Neural cell (in vitro differentiated cells): Measurements from ENCODE around the gene SYK. TPM values are rescaled to one million over a fixed set of nuclear protein-coding genes. Genes with fewer than 3 reads are reported as not detected.

Experiments
- H2AFZ ChIP-seq: fragments of 200-600, 300-800 bp; sonication (generic), shearing (Covaris generic); 2 replicates; pipeline ENCODE4 v1.6.0; 2014; ENCODE audit warnings: low read depth, mild to moderate bottlenecking, antibody characterized with exemption, low read length, moderate library complexity
- H3F3A ChIP-seq: fragments of 200-600 bp; shearing (Covaris generic); 2 replicates; pipeline ENCODE4 v1.6.1; 2016; ENCODE audit warnings: mild to moderate bottlenecking, moderate library complexity, mixed read lengths, antibody characterized with exemption, low read length; ENCODE audit not compliant: insufficient read depth, poor library complexity, severe bottlenecking
- H3K27ac ChIP-seq: fragments of 200-600, 300-800 bp; sonication (generic), shearing (Covaris generic); 2 replicates; pipeline ENCODE4 v1.5.1; 2014; ENCODE audit warnings: mild to moderate bottlenecking, low read length, moderate library complexity
- H3K27me3 ChIP-seq: fragments of 300-800, 200-600 bp; sonication (generic), shearing (Covaris generic); 2 replicates; pipeline ENCODE4 v1.6.0; 2014; ENCODE audit warnings: mild to moderate bottlenecking, low read depth, low read length, moderate library complexity; ENCODE audit not compliant: insufficient read depth
- H3K36me3 ChIP-seq: fragments of 300-800, 200-600 bp; sonication (generic), shearing (Covaris generic); 2 replicates; pipeline ENCODE4 v1.5.1; 2014; ENCODE audit warnings: mild to moderate bottlenecking, antibody characterized with exemption, low read length, moderate library complexity; ENCODE audit not compliant: insufficient read depth
- H3K4me2 ChIP-seq: fragments of 300-800, 200-600 bp; sonication (generic), shearing (Covaris generic); 2 replicates; pipeline ENCODE4 v1.6.0; 2014; ENCODE audit warnings: mild to moderate bottlenecking, low read length
- H3K4me3 ChIP-seq: fragments of 300-800, 200-600 bp; sonication (generic), shearing (Covaris generic); 2 replicates; pipeline ENCODE4 v1.5.1; 2014; ENCODE audit warnings: mild to moderate bottlenecking, low read length, moderate library complexity
- H3K79me2 ChIP-seq: fragments of 200-600 bp; shearing (Covaris generic); replicated peaks from 2 replicates; pipeline ENCODE4 v1.6.0; 2014; ENCODE audit warnings: mild to moderate bottlenecking, low read length, moderate library complexity; ENCODE audit not compliant: insufficient read depth
- H3K9ac ChIP-seq: fragments of 300-800, 200-600 bp; sonication (generic), shearing (Covaris generic); 2 replicates; pipeline ENCODE4 v1.6.1; 2016; ENCODE audit warnings: mild to moderate bottlenecking, low read length, mixed read lengths
- H3K9me2 ChIP-seq: fragments of 200-600 bp; shearing (Covaris generic); 2 replicates; pipeline ENCODE4 v1.6.1; 2016; ENCODE audit warnings: mild to moderate bottlenecking, low read length, mixed read lengths; ENCODE audit not compliant: insufficient read depth
- H3K9me3 ChIP-seq: fragments of 200-600, 300-800 bp; sonication (generic), shearing (Covaris generic); 2 replicates; pipeline ENCODE4 v1.6.1; 2016; ENCODE audit warnings: mild to moderate bottlenecking, mixed run types, low read length, moderate library complexity, mixed read lengths
- H4K20me1 ChIP-seq: fragments of 200-600 bp; shearing (Covaris generic); 2 replicates; pipeline ENCODE4 v1.6.1; 2016; ENCODE audit warnings: mild to moderate bottlenecking, mixed run types; ENCODE audit not compliant: insufficient read depth
- CTCF ChIP-seq: fragments of 450-650 bp; IDR thresholded peaks from 2 replicates; pipeline ENCODE4 v1.5.1; 2014; ENCODE audit warnings: antibody characterized with exemption, mild to moderate bottlenecking, moderate library complexity; ENCODE audit not compliant: poor library complexity, severe bottlenecking
- EP300 ChIP-seq: fragments of 450-650 bp; conservative IDR thresholded peaks from 2 replicates; pipeline ENCODE4 v1.6.1; 2014; ENCODE audit warnings: antibody characterized with exemption, mild to moderate bottlenecking, moderate library complexity; ENCODE audit not compliant: poor library complexity, severe bottlenecking
- EZH2 ChIP-seq: fragments of 200-600, 300-800 bp; shearing (Covaris generic), sonication (generic); IDR thresholded peaks from 2 replicates; pipeline ENCODE4 v1.6.1; 2014; ENCODE audit warnings: antibody characterized with exemption, low read length, borderline replicate concordance, mild to moderate bottlenecking; ENCODE audit not compliant: insufficient read depth, poor library complexity, severe bottlenecking
- MXI1 ChIP-seq: fragments of 450-650 bp; conservative IDR thresholded peaks from 2 replicates; pipeline ENCODE4 v1.6.1; 2014; ENCODE audit warnings: antibody characterized with exemption, mild to moderate bottlenecking; ENCODE audit not compliant: poor library complexity, severe bottlenecking
- POLR2AphosphoS5 ChIP-seq: IDR thresholded peaks from 2 replicates; pipeline ENCODE4 v1.6.1; 2012
- RAD21 ChIP-seq: fragments of 450-650 bp; conservative IDR thresholded peaks from 2 replicates; pipeline ENCODE4 v1.6.1; 2014; ENCODE audit warnings: antibody characterized with exemption, mild to moderate bottlenecking, moderate library complexity
- REST ChIP-seq: IDR thresholded peaks from 2 replicates; pipeline ENCODE4 v1.6.1; 2012; ENCODE audit warnings: borderline replicate concordance
- SMC3 ChIP-seq: fragments of 450-650 bp; conservative IDR thresholded peaks from 2 replicates; pipeline ENCODE4 v1.6.1; 2014; ENCODE audit warnings: antibody characterized with exemption, mild to moderate bottlenecking, moderate library complexity; ENCODE audit not compliant: poor library complexity
- TAF1 ChIP-seq: IDR thresholded peaks from 2 replicates; pipeline ENCODE4 v1.6.1; 2012; ENCODE audit warnings: low read depth
- polyA plus RNA-seq: library from polyadenylated mRNA; depleted of rRNA; stranded (reverse); fragments of >200 nt; gene quantifications from 2 replicates; pipeline ENCODE4 v1.2.3, GENCODE V29; 2014

SYK gene
- polyA plus RNA-seq, 1 donor from 2014 or later: not detected

DNA sequence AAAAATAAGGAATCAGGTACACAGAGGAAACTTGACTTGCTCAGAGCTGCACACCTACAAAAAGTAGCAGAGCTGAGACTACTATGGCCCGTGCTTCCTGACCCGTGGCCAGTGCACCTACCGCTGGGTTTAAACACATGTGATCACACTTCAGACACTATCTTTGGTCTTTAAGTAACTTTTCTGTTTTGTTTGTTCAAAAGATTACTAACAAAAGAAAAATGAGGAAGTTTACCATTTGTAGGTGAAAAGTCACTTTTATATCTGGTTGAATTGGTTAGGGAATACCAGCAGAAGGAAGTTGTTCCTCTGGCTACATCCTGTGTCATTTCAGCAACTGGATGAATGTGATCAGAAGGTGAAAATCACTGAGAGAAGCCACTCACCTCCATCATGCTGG lies 6.5 kb upstream of the SYK start:
- Histone ChIP-seq H3F3A (no peaks in the 10 kb centered on the region), H3K27ac (no peak overlapping the region), H4K20me1 (no peaks in the 10 kb centered on the region), H3K4me2 (no peak overlapping the region), H3K4me3 (no peak overlapping the region), H3K9me3 (no peaks in the 10 kb centered on the region), H3K36me3 (no peaks in the 10 kb centered on the region), H3K9ac (no peak overlapping the region), H3K27me3 (peaks cover under 1% of the 10 kb centered on the region), H3K79me2 (no peaks in the 10 kb centered on the region), H3K9me2 (no peaks in the 10 kb centered on the region), H2AFZ (no peak overlapping the region)
- TF ChIP-seq MXI1 (no peak), EZH2 (no peak), SMC3 (no peak), EP300 (no peak), RAD21 (no peak)

GRCh38 chr9:90795871-90796317 lies 5.7 kb upstream of the SYK start:
- Histone ChIP-seq H3K27ac (no peak overlapping the region), H3F3A (no peaks in the 10 kb centered on the region), H3K9ac (no peak overlapping the region), H4K20me1 (no peaks in the 10 kb centered on the region), H3K9me2 (no peaks in the 10 kb centered on the region), H3K4me2 (no peak overlapping the region), H3K4me3 (no peak overlapping the region), H3K27me3 (peaks cover 8% of the 10 kb centered on the region), H3K79me2 (no peaks in the 10 kb centered on the region), H2AFZ (no peak overlapping the region), H3K9me3 (no peaks in the 10 kb centered on the region), H3K36me3 (no peaks in the 10 kb centered on the region)
- TF ChIP-seq CTCF: no peak
- TF ChIP-seq REST: no peak
- TF ChIP-seq POLR2AphosphoS5: no peak

DNA sequence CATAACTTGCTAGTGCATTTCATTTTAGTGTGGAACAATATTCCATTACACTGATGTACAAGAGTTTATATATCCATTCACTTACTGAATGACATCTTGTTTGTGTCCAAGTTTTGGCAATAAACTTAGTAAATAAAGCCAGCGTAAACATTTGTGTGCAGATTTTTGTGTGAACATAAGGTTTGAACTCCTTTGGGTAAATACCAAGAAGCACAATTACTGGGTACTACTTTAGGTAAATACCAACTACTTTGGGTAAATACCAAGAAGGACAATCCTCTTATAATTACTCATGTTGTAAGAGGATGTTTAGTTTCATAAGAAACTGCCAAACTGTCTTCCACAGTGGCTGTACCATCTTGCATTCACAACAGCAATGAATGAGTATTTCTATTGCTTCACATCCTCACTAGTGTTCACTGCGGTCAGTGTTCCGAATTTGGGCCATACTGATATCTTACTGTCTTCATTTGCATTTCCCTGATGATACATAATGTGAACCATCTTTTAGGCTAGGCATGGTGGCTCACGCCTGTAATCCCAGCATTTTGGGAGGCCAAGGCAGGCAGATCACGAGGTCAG lies 2.3 kb upstream of the SYK start:
- Histone ChIP-seq H3K27me3 (peaks cover 43% of the 10 kb centered on the region), H3K9ac (no peak overlapping the region)
- no peak for TF ChIP-seq POLR2AphosphoS5
- no peak for TF ChIP-seq CTCF
- no peak for TF ChIP-seq RAD21
- no peak for TF ChIP-seq TAF1
- TF ChIP-seq EP300: no peak
- TF ChIP-seq REST: no peak
- TF ChIP-seq SMC3: no peak
- no peak for TF ChIP-seq MXI1
- TF ChIP-seq EZH2: no peak

More for the DNA sequence above, 2.3 kb upstream of the SYK start:
- no peaks in the 10 kb centered on the region for H3K36me3 ChIP-seq
- no peaks in the 10 kb centered on the region for H3K79me2 ChIP-seq
- no peaks in the 10 kb centered on the region for H3K9me2 ChIP-seq
- H4K20me1 ChIP-seq: no peaks in the 10 kb centered on the region
- no peak overlapping the region for H3K4me2 ChIP-seq
- H3K9me3 ChIP-seq: no peaks in the 10 kb centered on the region
- no peak overlapping the region for H2AFZ ChIP-seq
- no peak overlapping the region for H3K4me3 ChIP-seq
- no peak overlapping the region for H3K27ac ChIP-seq
- no peaks in the 10 kb centered on the region for H3F3A ChIP-seq
